Activated CD4-positive, alpha-beta T cell treated with anti-CD3 and anti-CD28 coated beads for 36 hours (primary cell): Measurements from ENCODE around the gene RPL31. TPM values are rescaled to one million over a fixed set of nuclear protein-coding genes. Genes with fewer than 3 reads are reported as not detected.

Source experiments
- ATAC-seq: fragments of 200-7000 bp; cut with Tn5 transposase; one replicate; pipeline ENCODE4 v1.10.0; 2021; ENCODE audit warnings: mild to moderate bottlenecking, moderate library complexity
- CTCF ChIA-PET: fragments of 350-600 bp; sonication (Branson Sonifier 250); formaldehyde crosslinking; loops from one replicate; lab custom pipeline; 2021; ENCODE audit warnings: antibody characterized with exemption; lab: Charles Lee
- POLR2A ChIA-PET: fragments of 350-600 bp; sonication (Branson Sonifier 250); formaldehyde crosslinking; loops from one replicate; lab custom pipeline; 2021; ENCODE audit warnings: antibody characterized with exemption, inconsistent platforms; lab: Charles Lee
- DNase-seq: peaks from one replicate; pipeline ENCODE4 v3.0.0-alpha.2; 2020
- H3K27ac Mint-ChIP-seq: one replicate; pipeline ENCODE4 v1.8.0; 2021; ENCODE audit warnings: mixed read lengths
- H3K27me3 Mint-ChIP-seq: one replicate; pipeline ENCODE4 v1.8.0; 2021; ENCODE audit warnings: mixed read lengths
- H3K36me3 Mint-ChIP-seq: one replicate; pipeline ENCODE4 v1.8.0; 2021; ENCODE audit warnings: low read depth, mixed read lengths
- H3K4me1 Mint-ChIP-seq: one replicate; pipeline ENCODE4 v1.8.0; 2021; ENCODE audit warnings: mixed read lengths
- H3K4me3 Mint-ChIP-seq: one replicate; pipeline ENCODE4 v1.8.0; 2021; ENCODE audit warnings: mild to moderate bottlenecking, moderate library complexity, mixed read lengths
- H3K9me3 Mint-ChIP-seq: one replicate; pipeline ENCODE4 v1.8.0; 2021; ENCODE audit warnings: low read depth, mixed read lengths
- intact Hi-C, 2 experiments: fragments of 100-400 bp; cut with DNase I in 1 of 2; cut with micrococcal nuclease in 1 of 2; formaldehyde crosslinking; loops; one replicate each; pipeline versions ENCODE4 v1.14.2 to v1.15.1; 2022 to 2024; cut with DNase I, micrococcal nuclease
- total RNA-seq, 2 experiments: library from RNA; stranded (reverse); gene quantifications; one replicate each; pipeline ENCODE4 v1.2.3, GENCODE V29; 2021

RPL31 gene
- total RNA-seq, 2 experiments from 2014 or later: 889 to 1,817 TPM

DNA sequence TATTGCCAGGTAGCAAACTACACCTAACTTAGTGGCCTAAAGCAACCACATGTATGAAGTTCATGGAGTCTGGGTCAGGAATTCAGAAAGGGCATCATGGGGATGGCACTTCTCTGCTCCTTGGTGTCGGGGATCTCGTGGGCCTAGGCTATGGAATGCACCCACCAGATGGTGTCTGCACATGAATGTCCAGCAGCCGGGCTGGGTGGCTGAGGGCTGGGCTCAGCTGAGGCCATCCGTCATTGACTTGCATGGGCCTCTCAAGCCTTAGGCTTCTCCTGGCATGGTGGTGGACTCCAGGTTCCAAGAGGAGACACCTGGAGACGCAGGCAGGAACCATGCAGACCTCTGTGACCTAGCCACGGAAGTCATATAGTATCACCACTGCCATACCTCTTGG lies 26.0 kb upstream of the RPL31 start:
- Mint-ChIP-seq H3K4me3 (no peak overlapping the region), H3K9me3 (no peaks in the 10 kb centered on the region), H3K27me3 (no peaks in the 10 kb centered on the region), H3K27ac (no peak overlapping the region), H3K4me1 (no peaks in the 10 kb centered on the region), H3K36me3 (peaks cover 2% of the 10 kb centered on the region)
- ATAC-seq (no peak), DNase-seq (no peak)
- intact Hi-C loops: no loop called here
- CTCF ChIA-PET: no interaction called here
- POLR2A ChIA-PET: no interaction called here

DNA sequence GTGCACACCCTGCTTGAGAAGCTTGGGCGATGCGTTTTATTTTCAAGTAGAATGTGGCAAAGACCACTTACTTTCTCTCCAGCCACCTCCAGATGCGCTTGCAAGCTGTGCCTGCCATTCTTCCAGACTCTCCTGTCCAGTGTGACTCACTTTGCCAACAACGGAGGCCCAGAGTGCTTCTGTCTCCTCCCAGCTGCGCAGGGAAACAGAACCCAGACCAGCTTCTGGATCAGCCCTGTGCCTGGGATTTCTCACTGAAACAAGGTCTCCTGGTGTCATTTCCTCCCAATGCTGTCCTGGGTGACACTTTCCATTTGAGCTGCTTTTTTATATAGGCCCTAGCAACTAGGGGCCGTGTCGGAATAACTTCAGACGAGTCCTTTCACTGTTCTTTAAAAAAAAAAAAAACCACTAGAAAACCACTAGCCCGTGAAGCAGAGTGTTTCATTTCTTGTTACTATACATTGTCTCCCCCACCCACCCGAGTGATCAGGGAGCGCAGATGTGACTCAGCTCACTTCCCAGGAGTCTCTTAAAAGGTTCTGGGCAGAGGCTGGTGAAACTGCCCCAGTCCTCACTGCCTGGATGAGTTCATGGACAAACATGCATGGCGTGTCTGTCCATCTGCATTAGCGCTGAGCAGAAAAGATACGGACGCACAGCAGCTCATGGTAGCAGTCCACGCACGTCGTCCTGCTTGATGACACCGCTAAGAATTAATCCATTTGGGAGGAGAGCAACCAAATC lies 25.3 kb upstream of the RPL31 start:
- Mint-ChIP-seq H3K27me3 (no peaks in the 10 kb centered on the region), H3K4me1 (no peaks in the 10 kb centered on the region), H3K9me3 (no peaks in the 10 kb centered on the region), H3K27ac (no peak overlapping the region), H3K36me3 (no peaks in the 10 kb centered on the region), H3K4me3 (no peak overlapping the region)
- intact Hi-C loops: no loop called here
- no peak for DNase-seq
- ChIA-PET CTCF (no interaction called here), POLR2A (no interaction called here)
- no peak for ATAC-seq

DNA sequence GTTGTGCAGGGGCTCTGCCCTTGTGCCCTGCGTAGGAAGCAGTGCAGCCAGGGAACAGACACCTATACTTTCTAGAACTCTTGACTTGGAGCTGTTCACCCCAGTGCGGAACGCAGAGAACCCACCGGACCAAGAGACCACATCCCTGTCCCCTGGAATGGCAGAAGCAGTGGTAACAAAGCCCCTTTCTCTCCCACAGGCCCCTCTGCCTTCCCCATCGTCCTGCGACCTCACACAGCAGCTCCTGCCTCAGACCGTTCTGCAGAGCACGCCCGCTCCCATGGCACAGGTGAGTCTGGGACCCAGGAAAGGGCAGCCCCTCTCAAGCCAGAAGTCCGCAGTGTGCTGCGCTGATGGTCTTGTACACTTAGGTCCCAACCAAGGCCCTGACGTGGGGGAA lies 24.6 kb upstream of the RPL31 start:
- POLR2A ChIA-PET: no interaction called here
- Mint-ChIP-seq H3K36me3 (no peaks in the 10 kb centered on the region), H3K27me3 (no peaks in the 10 kb centered on the region), H3K4me3 (no peak overlapping the region), H3K4me1 (no peaks in the 10 kb centered on the region), H3K27ac (no peak overlapping the region), H3K9me3 (no peaks in the 10 kb centered on the region)
- intact Hi-C loops: no loop called here
- ATAC-seq (no peak), DNase-seq (no peak)
- CTCF ChIA-PET: no interaction called here

DNA sequence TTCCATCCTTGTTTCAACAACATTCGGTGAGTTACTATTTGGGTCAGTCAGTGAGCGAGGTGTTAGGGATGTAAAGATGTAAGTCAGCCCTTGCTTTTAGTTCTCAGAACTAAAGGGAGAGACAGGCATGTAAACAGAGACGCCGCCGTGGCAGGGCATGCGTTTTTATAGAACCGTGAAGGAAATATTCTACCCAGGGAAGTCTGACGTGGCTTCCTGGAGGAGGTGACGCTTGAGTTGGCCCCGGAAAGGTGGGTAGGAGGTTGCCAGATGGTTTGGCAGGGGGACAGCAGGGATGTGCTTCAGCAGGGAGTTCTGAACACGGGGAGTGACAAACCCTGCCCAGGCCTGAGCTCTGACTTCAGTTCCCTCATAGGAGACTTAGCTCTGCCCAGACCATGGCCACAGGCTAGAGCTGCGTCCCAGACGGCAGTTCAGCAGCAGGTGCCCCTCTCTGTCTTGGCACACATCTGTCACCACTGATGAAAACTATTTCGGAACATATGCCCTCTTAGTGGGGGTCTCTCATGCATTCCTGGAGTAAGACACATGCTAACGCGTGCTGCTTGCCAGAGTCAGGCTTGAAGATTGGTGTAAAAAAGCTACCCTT lies 23.4 kb upstream of the RPL31 start:
- Mint-ChIP-seq H3K4me1 (no peaks in the 10 kb centered on the region), H3K36me3 (no peaks in the 10 kb centered on the region), H3K27ac (no peak overlapping the region), H3K9me3 (no peaks in the 10 kb centered on the region), H3K27me3 (no peaks in the 10 kb centered on the region), H3K4me3 (no peak overlapping the region)
- ATAC-seq (no peak), DNase-seq (no peak)
- intact Hi-C loops: no loop called here
- ChIA-PET POLR2A (interaction anchor here (1.0 kb wide), 1 partner anchor 9 kb away, joined by 3 read pairs; no protein-coding TSS in a partner anchor), CTCF (interaction anchor here (0.6 to 0.7 kb wide), 3 partner anchors 16 to 370 kb away, joined by 3 to 4 read pairs (median 3); no protein-coding TSS in a partner anchor)

DNA sequence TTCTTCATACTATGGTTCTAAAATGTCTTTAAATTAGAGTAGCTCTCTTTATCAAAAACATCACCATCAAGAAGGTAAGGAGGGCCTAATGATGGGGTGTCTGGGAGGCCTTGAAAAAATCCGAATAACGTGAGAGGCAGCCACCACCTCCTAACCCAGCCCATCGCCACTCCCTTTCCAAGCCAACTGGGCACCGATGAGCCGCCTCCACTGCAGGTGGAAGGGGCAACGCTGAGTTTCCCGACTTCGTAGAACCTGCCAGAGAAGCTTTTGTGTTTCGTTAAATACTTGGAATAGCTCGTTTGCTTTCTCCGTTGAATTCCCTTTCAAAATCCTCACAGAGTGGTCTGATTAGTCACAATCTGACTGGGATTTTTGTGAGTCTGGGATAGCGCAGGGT lies 22.0 kb upstream of the RPL31 start:
- Mint-ChIP-seq H3K27ac (no peak overlapping the region), H3K4me3 (no peak overlapping the region), H3K9me3 (no peaks in the 10 kb centered on the region), H3K4me1 (peaks cover 2% of the 10 kb centered on the region), H3K36me3 (no peaks in the 10 kb centered on the region), H3K27me3 (peaks cover 2% of the 10 kb centered on the region)
- ChIA-PET CTCF (interaction anchor here (1.1 kb wide), 1 partner anchor 374 kb away, joined by 5 read pairs; no protein-coding TSS in a partner anchor), POLR2A (no interaction called here)
- ATAC-seq: no peak
- intact Hi-C loops: loop anchor here (10.0 kb wide), 2 partner anchors 165 to 555 kb away; no protein-coding TSS in a partner anchor
- no peak for DNase-seq

DNA sequence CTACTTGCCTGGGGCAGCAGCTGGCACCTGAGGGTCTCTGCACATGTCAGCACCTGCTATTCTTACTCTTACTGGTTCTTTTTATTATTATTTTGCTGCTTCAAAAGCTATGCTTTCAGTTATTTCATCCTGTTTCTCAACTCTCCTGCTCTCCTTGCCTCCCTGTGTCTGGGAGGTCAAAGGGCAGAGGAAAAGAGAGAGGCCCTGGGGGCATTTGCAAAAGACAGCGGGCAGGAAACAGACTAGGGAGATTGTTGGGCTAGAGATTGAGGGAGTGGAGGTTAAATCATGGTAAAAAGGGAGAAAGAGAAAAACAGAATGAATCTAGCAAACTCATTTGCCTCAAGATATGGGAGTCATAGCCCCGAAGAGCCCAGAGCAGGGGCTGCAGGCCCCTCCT lies 21.1 kb upstream of the RPL31 start:
- H3K9me3 Mint-ChIP-seq: no peaks in the 10 kb centered on the region
- H3K27ac Mint-ChIP-seq: peak overlapping the region; percentile 61
- ChIA-PET POLR2A (no interaction called here), CTCF (interaction anchor here (2.0 kb wide), 1 partner anchor 250 kb away, joined by 7 read pairs; no protein-coding TSS in a partner anchor)
- H3K4me1 Mint-ChIP-seq: peaks cover 2% of the 10 kb centered on the region
- ATAC-seq (no peak), DNase-seq (no peak)
- H3K4me3 Mint-ChIP-seq: no peak overlapping the region
- no peaks in the 10 kb centered on the region for H3K36me3 Mint-ChIP-seq
- intact Hi-C loops: loop anchor here (10.0 kb wide), 2 partner anchors 166 to 556 kb away; no protein-coding TSS in a partner anchor
- peaks cover 2% of the 10 kb centered on the region for H3K27me3 Mint-ChIP-seq

DNA sequence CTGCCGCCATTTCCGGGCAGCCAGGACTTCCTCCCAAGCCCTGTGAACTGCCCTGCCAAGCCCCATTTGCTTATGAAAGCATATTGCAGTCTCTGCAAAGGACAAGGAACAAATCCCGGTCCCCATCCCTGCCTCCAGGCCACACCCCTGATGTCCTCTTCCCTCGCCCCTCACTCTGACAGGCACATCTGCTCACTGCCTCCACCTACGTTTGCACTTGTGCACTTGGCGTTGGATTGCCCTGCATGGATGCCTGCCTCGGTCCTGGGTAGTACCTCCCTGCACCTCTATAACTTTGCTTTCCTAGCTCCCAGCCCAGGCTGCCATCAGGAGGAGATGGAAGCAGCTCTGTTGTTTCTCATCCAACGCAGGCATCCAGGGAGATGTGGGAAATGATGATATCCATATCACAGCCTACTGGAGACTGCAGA lies 19.6 kb upstream of the RPL31 start:
- CTCF ChIA-PET: interaction anchor here (0.9 to 2.1 kb wide), 5 partner anchors 26 to 376 kb away, joined by 3 to 11 read pairs (median 7); no protein-coding TSS in a partner anchor
- DNase-seq (no peak), ATAC-seq (no peak)
- Mint-ChIP-seq H3K4me3 (no peak overlapping the region), H3K36me3 (no peaks in the 10 kb centered on the region), H3K9me3 (no peaks in the 10 kb centered on the region), H3K27me3 (peaks cover 2% of the 10 kb centered on the region), H3K27ac (no peak overlapping the region), H3K4me1 (peaks cover 2% of the 10 kb centered on the region)
- POLR2A ChIA-PET: no interaction called here
- intact Hi-C loops: loop anchor here (10.0 kb wide), 2 partner anchors 168 to 558 kb away; no protein-coding TSS in a partner anchor

DNA sequence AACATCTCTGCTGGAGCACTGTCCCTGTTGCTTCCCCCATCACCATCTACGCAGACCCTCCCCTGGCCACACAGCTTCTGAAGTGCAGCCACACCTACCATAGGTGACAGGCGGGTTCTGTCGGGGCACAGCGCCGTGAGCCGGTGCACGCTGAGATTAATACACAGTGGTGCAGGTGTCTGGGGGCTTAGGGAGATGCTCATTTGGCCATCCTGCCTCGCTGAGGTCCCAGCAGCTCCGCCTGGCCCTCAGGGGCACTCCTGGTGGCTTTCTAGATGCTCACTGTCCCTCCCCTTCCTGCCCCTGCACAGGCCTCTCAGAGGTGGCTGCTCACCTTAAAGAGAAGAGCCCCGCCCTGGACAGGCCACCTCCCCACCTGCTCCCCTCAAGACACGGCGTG lies 18.9 kb upstream of the RPL31 start:
- Mint-ChIP-seq H3K27ac (no peak overlapping the region), H3K4me3 (no peak overlapping the region), H3K4me1 (peaks cover 2% of the 10 kb centered on the region), H3K9me3 (no peaks in the 10 kb centered on the region), H3K27me3 (peaks cover 2% of the 10 kb centered on the region), H3K36me3 (no peaks in the 10 kb centered on the region)
- ChIA-PET CTCF (interaction anchor here (0.7 to 2.1 kb wide), 5 partner anchors 27 to 376 kb away, joined by 3 to 11 read pairs (median 7); no protein-coding TSS in a partner anchor), POLR2A (no interaction called here)
- DNase-seq: no peak
- intact Hi-C loops: loop anchor here (10.0 kb wide), 2 partner anchors 168 to 558 kb away; no protein-coding TSS in a partner anchor
- ATAC-seq: no peak

DNA sequence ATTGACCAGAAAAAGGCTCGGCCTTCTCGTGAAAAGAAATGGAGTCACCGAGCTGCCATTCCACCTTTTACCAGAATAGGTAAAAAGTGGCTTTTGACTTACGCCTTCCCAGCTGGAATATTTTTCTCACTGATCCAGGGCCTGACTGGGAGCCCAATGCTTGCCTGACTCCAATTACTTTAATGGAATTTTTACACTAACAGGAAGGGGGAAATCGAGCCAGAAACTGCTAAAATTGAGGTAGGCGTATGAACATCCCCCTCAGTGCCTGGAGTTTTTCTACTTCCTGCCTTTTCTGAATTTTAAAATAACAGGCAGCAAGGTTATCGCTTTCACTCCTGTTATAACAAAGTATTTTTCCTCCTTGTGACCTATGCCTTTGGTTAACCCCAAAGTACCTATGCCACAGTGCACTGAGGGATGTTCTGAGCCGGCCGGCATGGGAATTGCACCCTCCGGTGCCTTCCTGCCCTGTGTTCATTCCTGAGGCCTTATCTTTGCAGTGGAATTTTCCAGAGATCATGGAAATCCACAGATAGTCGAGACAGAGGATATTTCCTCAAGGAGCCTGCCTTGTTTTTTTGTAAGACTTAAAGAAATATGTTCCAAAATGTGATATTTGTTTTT lies 18.3 kb upstream of the RPL31 start:
- Mint-ChIP-seq H3K4me1 (peaks cover 2% of the 10 kb centered on the region), H3K27ac (no peak overlapping the region), H3K4me3 (no peak overlapping the region), H3K27me3 (peaks cover 2% of the 10 kb centered on the region), H3K36me3 (no peaks in the 10 kb centered on the region), H3K9me3 (no peaks in the 10 kb centered on the region)
- intact Hi-C loops: loop anchor here (2.0 to 10.0 kb wide), 4 partner anchors 169 to 721 kb away; no protein-coding TSS in a partner anchor
- no peak for ATAC-seq
- ChIA-PET POLR2A (no interaction called here), CTCF (interaction anchor here (0.6 to 2.1 kb wide), 4 partner anchors 224 to 377 kb away, joined by 3 to 11 read pairs (median 6); no protein-coding TSS in a partner anchor)
- no peak for DNase-seq

DNA sequence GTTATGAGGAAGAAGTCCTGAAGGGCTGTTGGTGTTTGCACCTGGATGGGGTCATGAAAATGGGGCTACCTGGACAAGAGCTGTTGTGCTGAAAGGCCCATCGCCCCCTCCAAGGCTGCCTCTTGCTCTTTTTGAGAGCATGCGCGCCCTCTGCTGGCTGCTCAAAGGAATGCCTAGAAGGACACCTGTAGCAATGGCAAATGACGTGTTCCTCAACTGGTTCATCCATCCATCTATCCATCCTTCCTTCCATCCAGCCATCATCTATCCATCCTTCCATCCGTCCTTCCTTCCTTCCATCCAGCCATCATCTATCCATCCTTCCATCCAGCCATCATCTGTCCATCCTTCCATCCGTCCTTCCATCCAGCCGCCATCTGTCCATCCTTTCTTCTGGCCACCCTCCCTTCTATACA lies 17.2 kb upstream of the RPL31 start:
- Mint-ChIP-seq H3K9me3 (no peaks in the 10 kb centered on the region), H3K4me1 (peaks cover 2% of the 10 kb centered on the region), H3K4me3 (no peak overlapping the region), H3K27ac (no peak overlapping the region), H3K27me3 (peaks cover 2% of the 10 kb centered on the region), H3K36me3 (no peaks in the 10 kb centered on the region)
- CTCF ChIA-PET: interaction anchor here (0.5 to 4.4 kb wide), 6 partner anchors 64 to 380 kb away, joined by 3 to 30 read pairs (median 9); no protein-coding TSS in a partner anchor
- intact Hi-C loops: loop anchor here (1.0 to 10.0 kb wide), 7 partner anchors 170 to 722 kb away; no protein-coding TSS in a partner anchor
- peak; percentile 89 for DNase-seq
- POLR2A ChIA-PET: no interaction called here
- ATAC-seq: peak; percentile 85

DNA sequence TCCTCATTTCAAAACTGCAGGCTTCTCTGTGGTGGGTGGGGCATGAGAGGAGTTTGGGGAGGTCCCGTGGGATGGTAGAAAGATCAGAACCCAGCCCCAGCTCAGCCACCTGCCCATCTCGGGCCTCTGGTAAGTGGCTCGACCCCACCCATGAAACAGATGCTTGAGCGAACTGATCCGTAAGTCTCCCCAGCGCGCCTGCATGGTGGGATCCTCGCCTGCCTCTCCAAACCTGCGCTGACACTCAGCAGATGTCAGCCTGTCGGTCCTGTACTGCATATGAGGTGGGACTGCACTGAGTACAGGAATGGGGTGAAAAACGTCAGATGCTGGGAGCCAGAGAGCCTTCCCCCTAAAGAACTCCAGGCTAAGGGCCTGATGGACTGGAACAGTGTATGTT lies 15.9 kb upstream of the RPL31 start:
- DNase-seq (no peak), ATAC-seq (no peak)
- POLR2A ChIA-PET: no interaction called here
- Mint-ChIP-seq H3K4me3 (no peak overlapping the region), H3K9me3 (no peaks in the 10 kb centered on the region), H3K36me3 (no peaks in the 10 kb centered on the region), H3K4me1 (peaks cover 2% of the 10 kb centered on the region), H3K27me3 (peaks cover 2% of the 10 kb centered on the region), H3K27ac (no peak overlapping the region)
- intact Hi-C loops: loop anchor here (10.0 kb wide), 2 partner anchors 171 to 561 kb away; no protein-coding TSS in a partner anchor
- CTCF ChIA-PET: interaction anchor here (0.6 to 4.4 kb wide), 9 partner anchors 66 to 633 kb away, joined by 3 to 30 read pairs (median 5); no protein-coding TSS in a partner anchor
